Peyer's patch (tissue), 4 donors: ENCODE measurements around the gene VWA7. TPM values are rescaled to one million over a fixed set of nuclear protein-coding genes. Genes with fewer than 3 reads are reported as not detected.
A peak's percentile ranks its signal among the peaks of the same experiment; 100 is the strongest.
"Not testable (repeated sequence)": the region's sequence is repeated elsewhere in the genome, so short reads cannot be mapped to it uniquely, and the experiment has no call there.

Experiments
- DNase-seq, 3 donors: peaks; one replicate each; pipeline ENCODE4 v3.0.0-alpha.2; 2017 to 2019
- H3K27ac ChIP-seq, 4 donors: fragments of 200-600 bp; sonication (generic); one replicate each; pipeline ENCODE4 v1.5.1; 2016 to 2019
- H3K27me3 ChIP-seq, 2 donors: fragments of 200-600 bp; sonication (generic); one replicate each; pipeline ENCODE4 v1.5.1; 2019
- H3K36me3 ChIP-seq, 3 donors: fragments of 200-600 bp; sonication (generic); one replicate each; pipeline ENCODE4 v1.5.1; 2016 to 2019
- H3K4me1 ChIP-seq, 4 donors: fragments of 200-600 bp; sonication (generic); one replicate each; pipeline ENCODE4 v1.5.1; 2016 to 2019
- H3K4me3 ChIP-seq, 4 donors: fragments of 200-600 bp; sonication (generic); 1 replicate in 3 of 4; 2 replicates in 1 of 4; pipeline ENCODE4 v1.5.1; 2016 to 2019; ENCODE audit warnings: mild to moderate bottlenecking in 1 of 4
- H3K9me3 ChIP-seq, 4 donors: fragments of 200-600 bp; sonication (generic); one replicate each; pipeline ENCODE4 v1.5.1; 2016 to 2019; ENCODE audit warnings: mild to moderate bottlenecking in 1 of 4
- CTCF ChIP-seq, 6 experiments: fragments of 450-650 bp in 4 of 6; fragments of 200-600 bp in 2 of 6; sonication (generic) in 1 of 6; IDR thresholded peaks; one replicate each; pipeline ENCODE4 v1.5.1; 2017 to 2019; ENCODE audit warnings: antibody characterized with exemption in 6 of 6, mild to moderate bottlenecking in 3 of 6, moderate library complexity in 1 of 6
- POLR2A ChIP-seq, 2 donors: fragments of 450-650 bp; IDR thresholded peaks; one replicate each; pipeline ENCODE4 v1.5.1; 2017; ENCODE audit warnings: antibody characterized with exemption in 2 of 2, mild to moderate bottlenecking in 2 of 2, moderate library complexity in 2 of 2
- total RNA-seq, 4 donors: library from RNA; depleted of rRNA; stranded (reverse); fragments of >200 nt; gene quantifications; one replicate each; pipeline ENCODE4 v1.1.0, GENCODE V29; 2016

The VWA7 gene
- total RNA-seq, 4 donors from 2014 or later = 16.8 to 26.0 (median 19.7) TPM; not detected in 1

- TF ChIP-seq CTCF (IDR thresholded peaks at IDR 0.05) (no peak), POLR2A (IDR thresholded peaks at IDR 0.05) (no peak)
- Histone ChIP-seq H3K27me3 (no peaks in the 10 kb centered on the region), H3K36me3 (no peaks in the 10 kb centered on the region), H3K4me3 (peak overlapping the region; percentile 49 to 59 (median 54)), H3K9me3 (no peaks in the 10 kb centered on the region), H3K27ac (peak overlapping the region; percentile 89 to 96 (median 94)), H3K4me1 (peaks cover 0 to 65% (median 7%) of the 10 kb centered on the region in 4 donors)
- DNase-seq = peak; percentile 60 to 85 (median 84)
Observed at GRCh38 chr6:31821301-31822035, 44.3 kb upstream of the VWA7 start.

- not testable (repeated sequence) for DNase-seq, H3K36me3 ChIP-seq, H3K27me3 ChIP-seq, H3K9me3 ChIP-seq, H3K4me3 ChIP-seq
- H3K27ac ChIP-seq = peak overlapping the region; percentile 19 to 96 (median 52)
- H3K4me1 ChIP-seq = peaks cover 0 to 58% (median 4%) of the 10 kb centered on the region in 4 donors
Observed at GRCh38 chr6:31820399-31820798, 43.3 kb upstream of the VWA7 start.

- no peak for DNase-seq
- Histone ChIP-seq H3K36me3 (no peaks in the 10 kb centered on the region), H3K27ac (peak overlapping the region; percentile 19 to 96 (median 52)), H3K4me3 (peak overlapping the region in 1 of 4 donors; percentile 51), H3K4me1 (peaks cover 0 to 54% (median 4%) of the 10 kb centered on the region in 4 donors), H3K27me3 (no peaks in the 10 kb centered on the region), H3K9me3 (no peaks in the 10 kb centered on the region)
- TF ChIP-seq POLR2A (IDR thresholded peaks at IDR 0.05) = no peak
- TF ChIP-seq CTCF (IDR thresholded peaks at IDR 0.05) = no peak
Observed at GRCh38 chr6:31819871-31820299, 42.8 kb upstream of the VWA7 start.

- Histone ChIP-seq H3K27ac (peak overlapping the region; percentile 67 to 96 (median 83)), H3K4me3 (peak overlapping the region; percentile 39 to 53 (median 48)), H3K4me1 (peaks cover 0 to 50% (median 4%) of the 10 kb centered on the region in 4 donors)
- H3K36me3 ChIP-seq, DNase-seq, H3K9me3 ChIP-seq, H3K27me3 ChIP-seq: not testable (repeated sequence)
Observed at GRCh38 chr6:31817929-31818511, 40.9 kb upstream of the VWA7 start.

GRCh38 chr6:31817133-31817928 is 40.2 kb upstream of the VWA7 start:
- H3K27me3 ChIP-seq, H3K9me3 ChIP-seq, H3K36me3 ChIP-seq: not testable (repeated sequence)
- DNase-seq = peak in 1 of 3 donors; percentile 47
- Histone ChIP-seq H3K27ac (peak overlapping the region; percentile 67 to 96 (median 83)), H3K4me1 (peaks cover 0 to 44% (median 4%) of the 10 kb centered on the region in 4 donors), H3K4me3 (peak overlapping the region; percentile 39 to 53 (median 48))
- peak in 1 of 6 experiments; percentile 18 for TF ChIP-seq CTCF (IDR thresholded peaks at IDR 0.05)

GRCh38 chr6:31815025-31815838 is 38.1 kb upstream of the VWA7 start, which contains the start of the genes HSPA1A and HSPA1L:
HSPA1A (plus strand) TSS chr6:31815543; CDS start chr6:31815757, 214 bp downstream.
HSPA1L (minus strand) TSS chr6:31815283; CDS start chr6:31811972, 3,311 bp downstream.
- peak; percentile 85 to 96 (median 92) for DNase-seq
- no peaks in the 10 kb centered on the region for H3K9me3 ChIP-seq
- TF ChIP-seq POLR2A (IDR thresholded peaks at IDR 0.05) (peak; percentile 98 to 100), CTCF (IDR thresholded peaks at IDR 0.05) (no peak)
- peak within 1 kb of the TSS; percentile 91 to 99 (median 96) for H3K27ac ChIP-seq
- H3K4me1 ChIP-seq = peaks cover 0 to 34% (median 4%) of the 10 kb centered on the region in 4 donors
- no peaks in the 10 kb centered on the region for H3K27me3 ChIP-seq
- no peaks in the 10 kb centered on the region for H3K36me3 ChIP-seq
- H3K4me3 ChIP-seq = peak within 1 kb of the TSS; percentile 59 to 78 (median 62)
